DND-41 (cell line): ENCODE measurements around the gene SAG.

ENCODE experiments used
- EZH2 ChIP-seq: IDR thresholded peaks from 3 replicates; pipeline ENCODE4 v1.6.1; 2012; ENCODE audit warnings: borderline replicate concordance, low read depth, mild to moderate bottlenecking, moderate library complexity, low read length, inconsistent platforms; ENCODE audit not compliant: severe bottlenecking
- TF ChIP-seq, protein P1 (sequence below): IDR thresholded peaks from 2 replicates; pipeline ENCODE4 v1.5.1; 2012; ENCODE audit warnings: borderline replicate concordance, low read length, moderate library complexity, mild to moderate bottlenecking; ENCODE audit not compliant: poor library complexity, severe bottlenecking; ENCODE audit errors: extremely low read depth

- TF ChIP-seq, protein P1, sequence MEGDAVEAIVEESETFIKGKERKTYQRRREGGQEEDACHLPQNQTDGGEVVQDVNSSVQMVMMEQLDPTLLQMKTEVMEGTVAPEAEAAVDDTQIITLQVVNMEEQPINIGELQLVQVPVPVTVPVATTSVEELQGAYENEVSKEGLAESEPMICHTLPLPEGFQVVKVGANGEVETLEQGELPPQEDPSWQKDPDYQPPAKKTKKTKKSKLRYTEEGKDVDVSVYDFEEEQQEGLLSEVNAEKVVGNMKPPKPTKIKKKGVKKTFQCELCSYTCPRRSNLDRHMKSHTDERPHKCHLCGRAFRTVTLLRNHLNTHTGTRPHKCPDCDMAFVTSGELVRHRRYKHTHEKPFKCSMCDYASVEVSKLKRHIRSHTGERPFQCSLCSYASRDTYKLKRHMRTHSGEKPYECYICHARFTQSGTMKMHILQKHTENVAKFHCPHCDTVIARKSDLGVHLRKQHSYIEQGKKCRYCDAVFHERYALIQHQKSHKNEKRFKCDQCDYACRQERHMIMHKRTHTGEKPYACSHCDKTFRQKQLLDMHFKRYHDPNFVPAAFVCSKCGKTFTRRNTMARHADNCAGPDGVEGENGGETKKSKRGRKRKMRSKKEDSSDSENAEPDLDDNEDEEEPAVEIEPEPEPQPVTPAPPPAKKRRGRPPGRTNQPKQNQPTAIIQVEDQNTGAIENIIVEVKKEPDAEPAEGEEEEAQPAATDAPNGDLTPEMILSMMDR, result no peak
- no peak for TF ChIP-seq EZH2
Observed at GRCh38 chr2:233323851-233324250, 16.2 kb downstream of the SAG start.
